K562 (cell line): ENCODE measurements around the gene COL8A2. TPM values are rescaled to one million over a fixed set of nuclear protein-coding genes. Genes with fewer than 3 reads are reported as not detected.

Experiments
- EGR1 ChIP-seq: fragments of 450-650 bp; conservative IDR thresholded peaks from 2 replicates; pipeline ENCODE4 v1.6.1; 2017; ENCODE audit warnings: mild to moderate bottlenecking
- FUS ChIP-seq: fragments of 200-400 bp; formaldehyde crosslinking; optimal IDR thresholded peaks from 2 replicates; pipeline ENCODE3; 2017; ENCODE audit warnings: low read depth, low read length
- JUND ChIP-seq, 2 experiments: IDR thresholded peaks; 2 replicates in 1 of 2; 3 replicates in 1 of 2; pipeline ENCODE4 v1.6.1; 2011; ENCODE audit warnings: borderline replicate concordance in 2 of 2, low read depth in 2 of 2, low read length in 2 of 2, improper control_type of control experiment in 1 of 2, missing biosample characterization in 1 of 2, missing genetic modification characterization in 1 of 2, missing genetic modification reagents in 1 of 2
- KLF1 ChIP-seq: fragments of 450-650 bp; IDR thresholded peaks from 2 replicates; pipeline ENCODE4 v1.6.1; 2016; ENCODE audit warnings: missing genetic modification characterization, missing compliant biosample characterization
- MCM2 ChIP-seq: fragments of 450-650 bp; IDR thresholded peaks from 2 replicates; pipeline ENCODE4 v1.6.1; 2017; ENCODE audit warnings: low read depth, mild to moderate bottlenecking
- OTX1 ChIP-seq: fragments of 450-650 bp; formaldehyde crosslinking; IDR thresholded peaks from 2 replicates; pipeline ENCODE4 v1.4.0; 2022; ENCODE audit warnings: mild to moderate bottlenecking
- POLR2AphosphoS2 ChIP-seq: IDR thresholded peaks from 2 replicates; pipeline ENCODE4 v1.6.1; 2012; ENCODE audit warnings: low read length, improper control_type of control experiment
- RBM39 ChIP-seq: fragments of 200-400 bp; formaldehyde crosslinking; optimal IDR thresholded peaks from 2 replicates; pipeline ENCODE3; 2018; ENCODE audit warnings: low read depth, low read length
- TBP ChIP-seq: optimal IDR thresholded peaks from 2 replicates; pipeline ENCODE3; 2011; ENCODE audit warnings: low read depth, low read length, improper control_type of control experiment
- U2AF2 ChIP-seq: fragments of 200-400 bp; formaldehyde crosslinking; optimal IDR thresholded peaks from 2 replicates; pipeline ENCODE3; 2017; ENCODE audit warnings: low read depth, mild to moderate bottlenecking, low read length
- ZC3H11A ChIP-seq: IDR thresholded peaks from 2 replicates; pipeline ENCODE4 v1.6.1; 2012; ENCODE audit warnings: low read depth, low read length, improper control_type of control experiment
- ZC3H8 ChIP-seq: fragments of 450-650 bp; IDR thresholded peaks from 2 replicates; pipeline ENCODE4 v1.6.1; 2017
- ZNF197 ChIP-seq: fragments of 200-800 bp; sonication (Bioruptor generic); IDR thresholded peaks from 2 replicates; pipeline ENCODE4 v1.6.1; 2016; ENCODE audit warnings: low read depth, missing genetic modification characterization, missing compliant biosample characterization
- ZNF41 ChIP-seq: fragments of 250-450 bp; sonication (Bioruptor Pico); conservative IDR thresholded peaks from 2 replicates; pipeline ENCODE4 v1.4.0; 2020; ENCODE audit warnings: mild to moderate bottlenecking
- polyA plus RNA-seq, 8 experiments: library from polyadenylated mRNA; depleted of rRNA in 4 of 8; stranded (reverse) in 5 of 8; unstranded in 3 of 8; fragments of >200 nt; fragmentation: Nextera tagmentation in 2 of 8; fragmentation: Illumina TruSeq in 1 of 8; extraction: Ambion mirVana in 2 of 8; extraction: Trizol in 1 of 8; gene quantifications; 2 replicates each; pipeline versions ENCODE4 v1.2.1 to v1.2.3, GENCODE V29; 2011 to 2014; ENCODE audit warnings: inconsistent platforms in 1 of 8, missing spikeins in 1 of 8
- total RNA-seq, 7 experiments: library from RNA; depleted of rRNA in 6 of 7; stranded (reverse); fragments of >200 nt in 6 of 7; fragmentation: Illumina TruSeq in 2 of 7; extraction: Trizol in 2 of 7; gene quantifications; 2 replicates each; pipeline versions ENCODE4 v1.2.1 to v1.2.3, GENCODE V29; 2011 to 2021; ENCODE audit warnings: low replicate concordance in 1 of 7
- TF ChIP-seq, protein P1 (sequence below): fragments of 250-450 bp; sonication (Bioruptor Pico); IDR thresholded peaks from 2 replicates; pipeline ENCODE4 v1.4.0; 2020; ENCODE audit warnings: mild to moderate bottlenecking, moderate library complexity, borderline replicate concordance
- TF ChIP-seq, protein P2 (sequence below): fragments of 450-650 bp; formaldehyde crosslinking; IDR thresholded peaks from 2 replicates; pipeline ENCODE4 v1.4.0; 2022; ENCODE audit warnings: missing genetic modification characterization
- TF ChIP-seq, protein P3 (sequence below): fragments of 250-450 bp; sonication (Bioruptor Pico); IDR thresholded peaks from 2 replicates; pipeline ENCODE4 v1.4.0; 2020; ENCODE audit warnings: mild to moderate bottlenecking
- TF ChIP-seq, protein P4 (sequence below): fragments of 250-450 bp; sonication (Bioruptor Pico); IDR thresholded peaks from 2 replicates; pipeline ENCODE4 v1.6.1; 2021; ENCODE audit warnings: mild to moderate bottlenecking
- TF ChIP-seq, protein P5 (sequence below), 2 experiments: IDR thresholded peaks; 2 replicates each; pipeline ENCODE4 v1.6.1; 2011; ENCODE audit warnings: borderline replicate concordance in 1 of 2, control low read depth in 1 of 2, low read depth in 1 of 2, low read length in 1 of 2, mild to moderate bottlenecking in 1 of 2, mixed read lengths in 1 of 2, moderate library complexity in 1 of 2; ENCODE audit not compliant: insufficient read depth in 1 of 2, insufficient read length in 1 of 2, poor library complexity in 1 of 2, severe bottlenecking in 1 of 2; ENCODE audit errors: extremely low read depth in 1 of 2

The COL8A2 gene
- total and polyA plus RNA-seq, 9 of the 15 experiments (the other 6 are each of a cell fraction or from before 2014, with no cell fraction given), result 0.03 to 0.14 (median 0.04) TPM; not detected in 5

DNA sequence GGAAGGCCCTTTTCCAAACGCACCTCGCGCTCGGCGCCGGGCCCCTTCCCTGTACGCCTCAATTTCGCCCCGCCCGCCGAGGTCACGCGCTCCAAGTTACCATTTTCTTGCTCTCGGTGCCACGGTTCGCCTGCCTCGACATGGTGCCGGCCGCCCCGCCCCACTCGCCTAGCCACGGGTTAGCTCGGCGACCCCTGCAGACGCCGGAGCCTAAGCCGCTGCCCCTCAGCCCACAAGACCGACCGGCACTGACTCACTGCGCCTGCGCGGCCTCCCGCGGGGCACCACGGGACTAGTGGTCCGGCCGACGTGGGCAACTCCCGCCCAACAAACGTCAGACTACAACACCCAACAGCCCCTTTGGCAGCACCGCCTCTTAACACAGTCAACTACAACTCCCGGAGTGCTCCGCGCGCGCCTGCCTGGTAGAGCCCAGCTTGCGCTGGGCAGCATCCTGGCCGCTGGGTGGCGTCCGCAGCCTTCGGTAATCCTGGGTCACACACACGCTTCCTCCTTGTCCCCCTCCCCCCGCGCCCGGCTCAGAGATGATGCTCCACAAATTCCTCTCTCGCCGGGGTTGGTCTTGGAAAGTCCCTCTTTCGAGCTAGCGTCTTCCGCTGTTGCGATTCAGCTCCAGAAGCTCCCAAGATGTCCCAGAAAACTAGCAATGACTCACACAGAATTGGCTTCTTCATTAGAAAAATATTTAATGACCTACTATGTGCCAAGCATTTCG lies 24.4 kb upstream of the COL8A2 start, which contains the start of gene TRAPPC3 (continued):
- TF ChIP-seq, protein P1, sequence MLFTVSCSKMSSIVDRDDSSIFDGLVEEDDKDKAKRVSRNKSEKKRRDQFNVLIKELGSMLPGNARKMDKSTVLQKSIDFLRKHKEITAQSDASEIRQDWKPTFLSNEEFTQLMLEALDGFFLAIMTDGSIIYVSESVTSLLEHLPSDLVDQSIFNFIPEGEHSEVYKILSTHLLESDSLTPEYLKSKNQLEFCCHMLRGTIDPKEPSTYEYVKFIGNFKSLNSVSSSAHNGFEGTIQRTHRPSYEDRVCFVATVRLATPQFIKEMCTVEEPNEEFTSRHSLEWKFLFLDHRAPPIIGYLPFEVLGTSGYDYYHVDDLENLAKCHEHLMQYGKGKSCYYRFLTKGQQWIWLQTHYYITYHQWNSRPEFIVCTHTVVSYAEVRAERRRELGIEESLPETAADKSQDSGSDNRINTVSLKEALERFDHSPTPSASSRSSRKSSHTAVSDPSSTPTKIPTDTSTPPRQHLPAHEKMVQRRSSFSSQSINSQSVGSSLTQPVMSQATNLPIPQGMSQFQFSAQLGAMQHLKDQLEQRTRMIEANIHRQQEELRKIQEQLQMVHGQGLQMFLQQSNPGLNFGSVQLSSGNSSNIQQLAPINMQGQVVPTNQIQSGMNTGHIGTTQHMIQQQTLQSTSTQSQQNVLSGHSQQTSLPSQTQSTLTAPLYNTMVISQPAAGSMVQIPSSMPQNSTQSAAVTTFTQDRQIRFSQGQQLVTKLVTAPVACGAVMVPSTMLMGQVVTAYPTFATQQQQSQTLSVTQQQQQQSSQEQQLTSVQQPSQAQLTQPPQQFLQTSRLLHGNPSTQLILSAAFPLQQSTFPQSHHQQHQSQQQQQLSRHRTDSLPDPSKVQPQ (CRISPR knock-in tag), result no peak
- TF ChIP-seq U2AF2, result no peak
- peak; percentile 66; the same call in 1 of the 2 replicates for TF ChIP-seq KLF1 (tag)
- no peak for TF ChIP-seq POLR2AphosphoS2
- no peak for TF ChIP-seq FUS
- TF ChIP-seq JUND (IDR thresholded peaks at IDR 0.05; ENCODE audit: borderline replicate concordance, low read depth, low read length), result peak; percentile 85; the same call in 1 of the 2 replicates
- peak; percentile 72; the same call in 1 of the 3 replicates for TF ChIP-seq JUND (tag; IDR thresholded peaks at IDR 0.05; ENCODE audit: borderline replicate concordance, low read depth, low read length)
- no peak for TF ChIP-seq ZC3H11A
- TF ChIP-seq, protein P2, sequence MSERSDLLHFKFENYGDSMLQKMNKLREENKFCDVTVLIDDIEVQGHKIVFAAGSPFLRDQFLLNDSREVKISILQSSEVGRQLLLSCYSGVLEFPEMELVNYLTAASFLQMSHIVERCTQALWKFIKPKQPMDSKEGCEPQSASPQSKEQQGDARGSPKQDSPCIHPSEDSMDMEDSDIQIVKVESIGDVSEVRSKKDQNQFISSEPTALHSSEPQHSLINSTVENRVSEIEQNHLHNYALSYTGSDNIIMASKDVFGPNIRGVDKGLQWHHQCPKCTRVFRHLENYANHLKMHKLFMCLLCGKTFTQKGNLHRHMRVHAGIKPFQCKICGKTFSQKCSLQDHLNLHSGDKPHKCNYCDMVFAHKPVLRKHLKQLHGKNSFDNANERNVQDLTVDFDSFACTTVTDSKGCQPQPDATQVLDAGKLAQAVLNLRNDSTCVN (CRISPR knock-in tag), result no peak
- 0 out of 2 replicates have a peak, but pooled peaks have one; percentile 82 for TF ChIP-seq ZNF197 (CRISPR knock-in tag)
- TF ChIP-seq, protein P3, sequence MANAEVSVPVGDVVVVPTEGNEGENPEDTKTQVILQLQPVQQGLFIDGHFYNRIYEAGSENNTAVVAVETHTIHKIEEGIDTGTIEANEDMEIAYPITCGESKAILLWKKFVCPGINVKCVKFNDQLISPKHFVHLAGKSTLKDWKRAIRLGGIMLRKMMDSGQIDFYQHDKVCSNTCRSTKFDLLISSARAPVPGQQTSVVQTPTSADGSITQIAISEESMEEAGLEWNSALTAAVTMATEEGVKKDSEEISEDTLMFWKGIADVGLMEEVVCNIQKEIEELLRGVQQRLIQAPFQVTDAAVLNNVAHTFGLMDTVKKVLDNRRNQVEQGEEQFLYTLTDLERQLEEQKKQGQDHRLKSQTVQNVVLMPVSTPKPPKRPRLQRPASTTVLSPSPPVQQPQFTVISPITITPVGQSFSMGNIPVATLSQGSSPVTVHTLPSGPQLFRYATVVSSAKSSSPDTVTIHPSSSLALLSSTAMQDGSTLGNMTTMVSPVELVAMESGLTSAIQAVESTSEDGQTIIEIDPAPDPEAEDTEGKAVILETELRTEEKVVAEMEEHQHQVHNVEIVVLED (CRISPR knock-in tag), result peak; percentile 97
- TF ChIP-seq ZC3H8, result no peak
- no peak for TF ChIP-seq ZNF41 (CRISPR knock-in tag)
- TF ChIP-seq, protein P4, sequence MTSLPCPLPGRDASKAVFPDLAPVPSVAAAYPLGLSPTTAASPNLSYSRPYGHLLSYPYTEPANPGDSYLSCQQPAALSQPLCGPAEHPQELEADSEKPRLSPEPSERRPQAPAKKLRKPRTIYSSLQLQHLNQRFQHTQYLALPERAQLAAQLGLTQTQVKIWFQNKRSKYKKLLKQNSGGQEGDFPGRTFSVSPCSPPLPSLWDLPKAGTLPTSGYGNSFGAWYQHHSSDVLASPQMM (CRISPR knock-in tag), result no peak
- no peak for TF ChIP-seq MCM2
- TF ChIP-seq RBM39, result no peak
- no peak; the same call in 1 of the 2 replicates for TF ChIP-seq EGR1
- TF ChIP-seq, protein P5, sequence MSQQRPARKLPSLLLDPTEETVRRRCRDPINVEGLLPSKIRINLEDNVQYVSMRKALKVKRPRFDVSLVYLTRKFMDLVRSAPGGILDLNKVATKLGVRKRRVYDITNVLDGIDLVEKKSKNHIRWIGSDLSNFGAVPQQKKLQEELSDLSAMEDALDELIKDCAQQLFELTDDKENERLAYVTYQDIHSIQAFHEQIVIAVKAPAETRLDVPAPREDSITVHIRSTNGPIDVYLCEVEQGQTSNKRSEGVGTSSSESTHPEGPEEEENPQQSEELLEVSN (IDR thresholded peaks at IDR 0.05; ENCODE audit: borderline replicate concordance in 1 of 2, extremely low read depth in 1 of 2, insufficient read depth in 1 of 2, insufficient read length in 1 of 2, low read depth in 1 of 2, low read length in 1 of 2, poor library complexity in 1 of 2, severe bottlenecking in 1 of 2), result peak in 1 of 2 experiments; percentile 29
- no peak for TF ChIP-seq OTX1 (CRISPR knock-in tag)
- peak; percentile 73 for TF ChIP-seq TBP
